Liver (tissue), 3 donors: ENCODE results near the gene SDE2.
A peak's percentile ranks its signal among the peaks of the same experiment; 100 is the strongest.

ENCODE experiments used
- CTCF ChIP-seq: fragments of 150-350 bp; IDR thresholded peaks from 2 replicates; pipeline ENCODE4 v1.5.1; 2017; ENCODE audit warnings: improper control_type of control experiment, low read depth, low read length; ENCODE audit not compliant: missing input control
- EGR1 ChIP-seq, 2 donors: IDR thresholded peaks; 2 replicates each; pipeline ENCODE4 v1.6.1; 2016 to 2018; ENCODE audit warnings: antibody characterized with exemption in 2 of 2, low read depth in 2 of 2
- GABPA ChIP-seq, 2 donors: IDR thresholded peaks in 1 of 2; conservative IDR thresholded peaks in 1 of 2; 2 replicates each; pipeline ENCODE4 v1.6.1; 2016; ENCODE audit warnings: antibody characterized with exemption in 2 of 2, mild to moderate bottlenecking in 1 of 2, moderate library complexity in 1 of 2
- JUND ChIP-seq, 2 donors: IDR thresholded peaks; 2 replicates each; pipeline ENCODE4 v1.6.1; 2016; ENCODE audit warnings: antibody characterized with exemption in 2 of 2
- MAX ChIP-seq: IDR thresholded peaks from 2 replicates; pipeline ENCODE4 v1.6.1; 2016; ENCODE audit warnings: antibody characterized with exemption
- RAD21 ChIP-seq, 2 donors: IDR thresholded peaks; 2 replicates each; pipeline ENCODE4 v1.6.1; 2016; ENCODE audit warnings: antibody characterized with exemption in 2 of 2, mild to moderate bottlenecking in 2 of 2
- REST ChIP-seq: IDR thresholded peaks from 2 replicates; pipeline ENCODE4 v1.6.1; 2016; ENCODE audit warnings: antibody characterized with exemption, mild to moderate bottlenecking
- SP1 ChIP-seq: IDR thresholded peaks from 2 replicates; pipeline ENCODE4 v1.6.1; 2018; ENCODE audit warnings: antibody characterized with exemption, mild to moderate bottlenecking
- TAF1 ChIP-seq: conservative IDR thresholded peaks from 2 replicates; pipeline ENCODE4 v1.6.1; 2016; ENCODE audit warnings: antibody characterized with exemption, mild to moderate bottlenecking
- YY1 ChIP-seq: IDR thresholded peaks from 2 replicates; pipeline ENCODE4 v1.6.1; 2016; ENCODE audit warnings: antibody characterized with exemption, mild to moderate bottlenecking
- ZBTB33 ChIP-seq: IDR thresholded peaks from 2 replicates; pipeline ENCODE4 v1.6.1; 2016; ENCODE audit warnings: antibody characterized with exemption
- donor health status: healthy.
- donor health status: healthy.

- TF ChIP-seq CTCF = no peak
- peak; percentile 19 for TF ChIP-seq MAX
- TF ChIP-seq RAD21 (IDR thresholded peaks at IDR 0.05) = peak; percentile 7 to 9
- no peak for TF ChIP-seq GABPA (IDR thresholded peaks at IDR 0.05 in 1 of 2, conservative IDR thresholded peaks at IDR 0.05 in 1 of 2)
- peak in 1 of 2 donors; percentile 25 for TF ChIP-seq JUND (IDR thresholded peaks at IDR 0.05)
- TF ChIP-seq REST = no peak
- peak; percentile 45 for TF ChIP-seq YY1
- no peak for TF ChIP-seq TAF1
- no peak for TF ChIP-seq ZBTB33
- TF ChIP-seq SP1 = peak; percentile 29
- no peak for TF ChIP-seq EGR1 (IDR thresholded peaks at IDR 0.05; ENCODE audit: low read depth in 2 of 2)
Measured at GRCh38 chr1:226034482-226034881, 35.3 kb upstream of the SDE2 start.
